Measurements from ENCODE around the gene NUDCD3.

Gene NUDCD3

DNA sequence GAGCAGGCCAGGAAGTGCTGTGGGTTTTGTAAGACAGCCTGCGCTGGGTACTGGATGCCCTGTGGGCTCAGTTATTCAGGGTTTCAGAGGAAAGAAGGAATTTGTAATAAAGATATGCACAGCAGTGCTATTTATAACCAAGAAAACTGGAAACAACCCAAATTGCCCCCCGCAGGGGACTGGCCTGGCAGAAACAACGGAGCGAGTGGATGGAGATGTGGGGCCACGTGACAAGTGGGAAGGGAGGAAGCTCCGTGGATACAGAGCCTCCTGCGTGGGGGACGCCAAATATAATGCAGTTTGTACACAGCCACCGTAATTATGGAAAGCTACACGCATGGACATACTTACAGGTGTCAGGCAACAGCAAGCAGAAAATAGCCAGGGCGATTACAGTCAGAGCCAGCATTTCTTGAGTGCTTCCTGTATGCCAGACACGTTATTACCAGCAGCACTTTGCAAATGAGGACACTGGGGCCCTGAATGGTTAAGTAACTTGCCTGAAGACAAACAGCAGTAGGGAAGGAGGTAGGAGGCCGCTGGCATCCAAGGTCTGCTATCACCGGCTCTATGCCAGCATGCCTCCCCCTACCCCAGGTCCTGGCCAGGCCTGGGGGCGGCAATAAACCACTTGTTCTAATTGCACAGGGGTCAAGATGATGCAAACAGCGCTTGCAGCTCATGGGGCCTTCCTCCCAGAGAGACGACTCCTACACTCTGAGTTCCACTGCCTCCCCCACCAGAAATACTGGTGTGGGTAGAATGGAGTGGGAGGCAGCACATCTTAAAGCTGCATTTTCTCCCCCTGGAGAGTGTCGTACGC, 156.3 kb downstream of the NUDCD3 start:
- in situ Hi-C loops (cut with MboI; ENCODE audit: low sequenced_read_pairs, unreplicated experiment), result no loop called here
- no peak for DNase-seq (ENCODE audit: low spot score)
- TF ChIP-seq, protein P1, sequence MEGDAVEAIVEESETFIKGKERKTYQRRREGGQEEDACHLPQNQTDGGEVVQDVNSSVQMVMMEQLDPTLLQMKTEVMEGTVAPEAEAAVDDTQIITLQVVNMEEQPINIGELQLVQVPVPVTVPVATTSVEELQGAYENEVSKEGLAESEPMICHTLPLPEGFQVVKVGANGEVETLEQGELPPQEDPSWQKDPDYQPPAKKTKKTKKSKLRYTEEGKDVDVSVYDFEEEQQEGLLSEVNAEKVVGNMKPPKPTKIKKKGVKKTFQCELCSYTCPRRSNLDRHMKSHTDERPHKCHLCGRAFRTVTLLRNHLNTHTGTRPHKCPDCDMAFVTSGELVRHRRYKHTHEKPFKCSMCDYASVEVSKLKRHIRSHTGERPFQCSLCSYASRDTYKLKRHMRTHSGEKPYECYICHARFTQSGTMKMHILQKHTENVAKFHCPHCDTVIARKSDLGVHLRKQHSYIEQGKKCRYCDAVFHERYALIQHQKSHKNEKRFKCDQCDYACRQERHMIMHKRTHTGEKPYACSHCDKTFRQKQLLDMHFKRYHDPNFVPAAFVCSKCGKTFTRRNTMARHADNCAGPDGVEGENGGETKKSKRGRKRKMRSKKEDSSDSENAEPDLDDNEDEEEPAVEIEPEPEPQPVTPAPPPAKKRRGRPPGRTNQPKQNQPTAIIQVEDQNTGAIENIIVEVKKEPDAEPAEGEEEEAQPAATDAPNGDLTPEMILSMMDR (IDR thresholded peaks at IDR 0.05; ENCODE audit: borderline replicate concordance, control extremely low read depth, extremely low read depth, insufficient read depth, missing control alignments), result no peak

DNA sequence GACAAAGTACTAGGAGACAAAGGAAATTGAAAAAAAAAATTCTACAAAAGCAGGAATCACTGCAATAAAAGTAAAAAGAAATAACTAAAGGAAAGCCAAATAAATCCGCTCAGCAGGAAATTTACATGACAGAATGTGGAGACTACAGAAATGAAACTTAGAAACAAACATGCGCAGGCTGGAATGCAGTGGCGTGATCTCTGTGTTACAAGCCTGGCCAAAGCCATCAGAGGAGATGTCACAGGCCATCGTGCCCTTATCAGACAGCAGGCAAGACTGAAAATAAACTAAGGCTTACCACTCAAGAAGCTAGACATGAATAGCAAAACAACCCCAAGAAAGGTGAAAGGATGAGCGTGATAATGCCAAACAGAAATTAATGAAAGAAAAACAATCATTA, 158.8 kb downstream of the NUDCD3 start:
- no peak for DNase-seq (ENCODE audit: low spot score)
- TF ChIP-seq, protein P1 (IDR thresholded peaks at IDR 0.05; ENCODE audit: borderline replicate concordance, control extremely low read depth, extremely low read depth, insufficient read depth, missing control alignments), result no peak
- in situ Hi-C loops (cut with MboI; ENCODE audit: low sequenced_read_pairs, unreplicated experiment), result no loop called here

DNA sequence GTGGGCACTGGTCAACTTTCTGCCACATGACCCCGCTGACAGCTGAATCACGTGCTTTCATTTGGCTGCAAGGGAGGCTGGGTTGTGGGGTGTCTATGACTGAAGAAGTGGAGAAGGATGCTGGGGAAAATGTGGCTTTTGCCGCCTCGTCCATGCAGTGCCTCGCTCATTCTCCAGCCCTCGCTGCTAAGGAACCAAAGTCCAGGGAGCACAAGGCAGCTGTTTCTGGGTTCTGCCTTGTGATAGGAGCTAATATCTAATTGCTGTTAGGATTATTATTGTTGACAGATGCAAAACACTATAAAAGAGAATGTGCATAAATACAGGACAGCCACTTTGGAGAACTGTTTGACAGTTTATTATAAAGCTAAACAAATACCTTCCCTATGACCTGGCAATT, 160.1 kb downstream of the NUDCD3 start:
- no peak for DNase-seq (ENCODE audit: low spot score)
- TF ChIP-seq, protein P1 (IDR thresholded peaks at IDR 0.05; ENCODE audit: borderline replicate concordance, control extremely low read depth, extremely low read depth, insufficient read depth, missing control alignments), result no peak
- in situ Hi-C loops (cut with MboI; ENCODE audit: low sequenced_read_pairs, unreplicated experiment), result no loop called here

DNA sequence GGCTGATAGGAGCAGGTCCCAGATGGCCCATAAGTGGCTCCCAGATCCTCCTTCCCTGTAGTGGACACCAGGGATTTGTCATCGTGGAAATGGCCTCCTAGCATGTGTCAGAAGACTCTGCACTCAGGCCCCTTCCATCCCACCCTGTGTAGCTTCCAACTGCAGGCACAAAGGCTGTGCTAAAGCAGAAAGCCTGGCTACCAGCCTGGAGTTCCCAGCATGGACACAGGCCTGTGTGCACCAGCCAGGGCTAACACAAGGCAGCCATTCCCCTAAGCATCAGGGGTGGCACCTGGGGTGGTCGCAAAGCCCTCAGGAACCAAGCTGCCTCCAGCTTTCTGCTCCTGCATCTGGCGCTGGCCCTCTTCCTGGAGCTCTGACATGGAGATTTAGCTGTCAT, 160.6 kb downstream of the NUDCD3 start:
- no peak for DNase-seq (ENCODE audit: low spot score)
- in situ Hi-C loops (cut with MboI; ENCODE audit: low sequenced_read_pairs, unreplicated experiment), result no loop called here
- TF ChIP-seq, protein P1 (IDR thresholded peaks at IDR 0.05; ENCODE audit: borderline replicate concordance, control extremely low read depth, extremely low read depth, insufficient read depth, missing control alignments), result no peak
